NCI-H226 (cell line): ENCODE data around the gene SPTSSB.
A peak's percentile ranks its signal among the peaks of the same experiment; 100 is the strongest.

Experiments used
- DNase-seq: peaks from one replicate; pipeline ENCODE4 v3.0.0-alpha.2; 2015

SPTSSB gene

GRCh38 chr3:161371441-161372320, at the start of gene SPTSSB:
SPTSSB (minus strand) TSS chr3:161371517; CDS start chr3:161346323, 25,194 bp downstream.
- DNase-seq: no peak

GRCh38 chr3:161420746-161421145, 49.4 kb upstream of the SPTSSB start:
- no peak for DNase-seq

GRCh38 chr3:161419555-161420333, 48.4 kb upstream of the SPTSSB start:
- no peak for DNase-seq

- peak; percentile 87 for DNase-seq
Observed at GRCh38 chr3:161415506-161416231, 44.4 kb upstream of the SPTSSB start.

- no peak for DNase-seq
Observed at GRCh38 chr3:161414907-161415306, 43.6 kb upstream of the SPTSSB start.

GRCh38 chr3:161413855-161414210, 42.5 kb upstream of the SPTSSB start:
- no peak for DNase-seq

GRCh38 chr3:161413127-161413854, 42.0 kb upstream of the SPTSSB start:
- DNase-seq: peak; percentile 69

- DNase-seq: no peak
Observed at GRCh38 chr3:161412123-161412522, 40.8 kb upstream of the SPTSSB start.

- DNase-seq: peak; percentile 7
Observed at GRCh38 chr3:161409858-161410257, 38.5 kb upstream of the SPTSSB start.

- DNase-seq: peak; percentile 20
Observed at GRCh38 chr3:161409069-161409468, 37.8 kb upstream of the SPTSSB start.

GRCh38 chr3:161406594-161407555, 35.6 kb upstream of the SPTSSB start:
- DNase-seq: no peak

- DNase-seq: no peak
Observed at GRCh38 chr3:161405836-161406235, 34.5 kb upstream of the SPTSSB start.

GRCh38 chr3:161405087-161405486, 33.8 kb upstream of the SPTSSB start:
- no peak for DNase-seq

GRCh38 chr3:161403251-161403650, 31.9 kb upstream of the SPTSSB start:
- DNase-seq: peak; percentile 58

- peak; percentile 3 for DNase-seq
Observed at GRCh38 chr3:161401389-161401788, 30.1 kb upstream of the SPTSSB start.

- DNase-seq: no peak
Observed at GRCh38 chr3:161400650-161401049, 29.3 kb upstream of the SPTSSB start.

GRCh38 chr3:161395115-161396012, 24.0 kb upstream of the SPTSSB start:
- DNase-seq: no peak

- DNase-seq: no peak
Observed at GRCh38 chr3:161393803-161394202, 22.5 kb upstream of the SPTSSB start.

- no peak for DNase-seq
Observed at GRCh38 chr3:161393310-161393709, 22.0 kb upstream of the SPTSSB start.

- no peak for DNase-seq
Observed at GRCh38 chr3:161392853-161393252, 21.5 kb upstream of the SPTSSB start.
